ENCODE results near the gene MAP1B. TPM values are rescaled to one million over a fixed set of nuclear protein-coding genes. Genes with fewer than 3 reads are reported as not detected.

Gene MAP1B
- total RNA-seq, 1 experiment from 2014 or later, result 8.9 TPM

DNA sequence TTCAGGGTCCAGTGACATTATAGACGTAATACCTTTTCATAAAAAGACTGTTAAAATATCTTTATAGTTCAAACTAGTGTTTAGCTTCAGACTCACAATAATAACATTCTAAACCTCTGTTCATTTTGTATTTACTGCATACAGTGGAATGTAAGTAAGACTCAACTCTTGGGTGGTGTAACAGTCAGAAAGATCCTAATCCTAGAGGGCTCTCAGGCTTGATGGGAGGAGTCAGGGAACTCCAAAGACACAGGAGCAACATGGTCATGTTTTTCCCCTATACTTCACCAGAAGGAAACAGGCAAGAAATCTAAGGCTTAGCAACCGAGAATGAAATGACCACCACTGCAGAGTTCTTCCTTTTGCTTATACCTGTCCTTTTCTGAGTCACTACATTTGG is 130.1 kb downstream of the MAP1B start:
- H3K4me2 ChIP-seq (ENCODE audit: low read length), result no peak overlapping the region
- peaks cover 0 to 18% of the 10 kb centered on the region in 2 experiments; a peak in 2 of 4 replicates for H3K36me3 ChIP-seq (ENCODE audit: control insufficient read depth in 1 of 2, insufficient read depth in 2 of 2, low read length in 2 of 2)
- ATAC-seq, result no peak

More for the DNA sequence above, 130.1 kb downstream of the MAP1B start:
- Histone ChIP-seq H4K20me1 (ENCODE audit: insufficient read depth) (peaks cover 3% of the 10 kb centered on the region; the same call in 1 of the 2 replicates), H3K27ac (ENCODE audit: low read depth, low read length) (no peak overlapping the region), H2AFZ (ENCODE audit: low read depth, low read length, poor library complexity, severe bottlenecking) (no peak overlapping the region), H3K27me3 (ENCODE audit: insufficient read depth, low read length) (no peaks in the 10 kb centered on the region), H3K9me2 (ENCODE audit: insufficient read depth) (no peaks in the 10 kb centered on the region), H3K4me1 (ENCODE audit: control insufficient read depth in 1 of 2, insufficient read depth in 2 of 2, low read length in 2 of 2) (peaks cover 36% of the 10 kb centered on the region in 2 experiments), H3K79me2 (ENCODE audit: insufficient read depth, low read length) (peaks cover 37% of the 10 kb centered on the region), H3K4me3 (replicated peaks in 1 of 2; ENCODE audit: low read depth in 1 of 2, low read length in 2 of 2) (no peak overlapping the region), H3K9me3 (ENCODE audit: control insufficient read depth in 1 of 2, insufficient read depth in 1 of 2, low read depth in 1 of 2, low read length in 2 of 2) (no peaks in the 10 kb centered on the region), H3K9ac (ENCODE audit: low read length) (no peak overlapping the region)
- intact Hi-C loops (cut with micrococcal nuclease), result no loop called here
- no TSS peak for BruUV-seq (replicated peaks)
- no peak for DNase-seq (ENCODE audit: low read depth, low spot score)
- ChIA-PET CTCF (no interaction called here), POLR2A (no interaction called here), RAD21 (ENCODE audit: low non-redundant PET in 1 of 2, low total read pairs in 2 of 2, uncharacterized antibody in 2 of 2, unreplicated experiment in 2 of 2) (no interaction called here)
- TF ChIP-seq FOSL1 (IDR thresholded peaks at IDR 0.05; ENCODE audit: low read depth) (no peak), SP1 (IDR thresholded peaks at IDR 0.05; ENCODE audit: low read depth) (no peak), ATF3 (IDR thresholded peaks at IDR 0.05) (no peak), POLR2AphosphoS5 (IDR thresholded peaks at IDR 0.05; ENCODE audit: low read depth, low read length) (no peak), RAD21 (IDR thresholded peaks at IDR 0.05; ENCODE audit: low read depth) (no peak), ZFX (IDR thresholded peaks at IDR 0.05) (no peak)
- TF ChIP-seq, protein P1, sequence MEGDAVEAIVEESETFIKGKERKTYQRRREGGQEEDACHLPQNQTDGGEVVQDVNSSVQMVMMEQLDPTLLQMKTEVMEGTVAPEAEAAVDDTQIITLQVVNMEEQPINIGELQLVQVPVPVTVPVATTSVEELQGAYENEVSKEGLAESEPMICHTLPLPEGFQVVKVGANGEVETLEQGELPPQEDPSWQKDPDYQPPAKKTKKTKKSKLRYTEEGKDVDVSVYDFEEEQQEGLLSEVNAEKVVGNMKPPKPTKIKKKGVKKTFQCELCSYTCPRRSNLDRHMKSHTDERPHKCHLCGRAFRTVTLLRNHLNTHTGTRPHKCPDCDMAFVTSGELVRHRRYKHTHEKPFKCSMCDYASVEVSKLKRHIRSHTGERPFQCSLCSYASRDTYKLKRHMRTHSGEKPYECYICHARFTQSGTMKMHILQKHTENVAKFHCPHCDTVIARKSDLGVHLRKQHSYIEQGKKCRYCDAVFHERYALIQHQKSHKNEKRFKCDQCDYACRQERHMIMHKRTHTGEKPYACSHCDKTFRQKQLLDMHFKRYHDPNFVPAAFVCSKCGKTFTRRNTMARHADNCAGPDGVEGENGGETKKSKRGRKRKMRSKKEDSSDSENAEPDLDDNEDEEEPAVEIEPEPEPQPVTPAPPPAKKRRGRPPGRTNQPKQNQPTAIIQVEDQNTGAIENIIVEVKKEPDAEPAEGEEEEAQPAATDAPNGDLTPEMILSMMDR (IDR thresholded peaks at IDR 0.05 in 2 of 3, conservative IDR thresholded peaks at IDR 0.05 in 1 of 3; ENCODE audit: borderline replicate concordance in 1 of 3, insufficient read depth in 1 of 3, low read depth in 2 of 3, low read length in 2 of 3), result no peak
- TF ChIP-seq, protein P2, sequence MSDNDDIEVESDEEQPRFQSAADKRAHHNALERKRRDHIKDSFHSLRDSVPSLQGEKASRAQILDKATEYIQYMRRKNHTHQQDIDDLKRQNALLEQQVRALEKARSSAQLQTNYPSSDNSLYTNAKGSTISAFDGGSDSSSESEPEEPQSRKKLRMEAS (IDR thresholded peaks at IDR 0.05), result no peak
